Adipose tissue (tissue), 3 donors: ENCODE measurements around the gene FRMPD4. TPM values are rescaled to one million over a fixed set of nuclear protein-coding genes. Genes with fewer than 3 reads are reported as not detected.

ENCODE experiments used
- H3K27ac ChIP-seq: one replicate; pipeline ENCODE4 v1.5.1; 2013; ENCODE audit warnings: low read depth, low read length
- WGBS, 3 donors: extraction: QIAGEN DNeasy Blood & Tissue Kit; methylation state at CpG; one replicate each; pipeline ENCODE4 v1.1.7; 2013; 5-methylcytosine and 5-hydroxymethylcytosine counted together
- polyA plus RNA-seq, 3 donors: library from polyadenylated mRNA; stranded (reverse); fragments of 200-250 nt; gene quantifications; one replicate each; pipeline ENCODE4 v1.2.3, GENCODE V29; 2013
- donor health status: healthy with polysubstance abuse.
- donor health status: Bipolar disorder and iron deficiency.
- donor health status: healthy.

FRMPD4 gene
- polyA plus RNA-seq, 3 donors: 0.01 to 0.03 TPM; not detected in 1

- no peak overlapping the region for H3K27ac ChIP-seq
- 77 to 86% (median 79%) methylated on average over 2 of the region's 2 CpGs for WGBS, 3 donors
These were observed 58.8 kb downstream of the FRMPD4 start for GRCh38 chrX:12197030-12197429.

- WGBS, 3 donors: 56 to 74% (median 65%) methylated on average over 1 of the region's 1 CpG
- H3K27ac ChIP-seq: no peak overlapping the region
These were observed 68.1 kb downstream of the FRMPD4 start for GRCh38 chrX:12206413-12206812.

- 50 to 70% (median 62%) methylated on average over 4 of the region's 4 CpGs for WGBS, 3 donors
- H3K27ac ChIP-seq: no peak overlapping the region
These were observed 72.0 kb downstream of the FRMPD4 start for GRCh38 chrX:12210196-12210815.

- 52 to 62% (median 60%) methylated on average over 3 of the region's 3 CpGs for WGBS, 3 donors
- H3K27ac ChIP-seq: no peak overlapping the region
These were observed 72.7 kb downstream of the FRMPD4 start for GRCh38 chrX:12210971-12211370.

GRCh38 chrX:12223650-12224049 lies 85.4 kb downstream of the FRMPD4 start:
- WGBS, 3 donors: 74 to 92% (median 84%) methylated on average over 4 of the region's 4 CpGs
- no peak overlapping the region for H3K27ac ChIP-seq

- no peak overlapping the region for H3K27ac ChIP-seq
- 49 to 63% (median 53%) methylated on average over 1 of the region's 1 CpG for WGBS, 3 donors
These were observed 86.8 kb downstream of the FRMPD4 start for GRCh38 chrX:12225107-12225506.

GRCh38 chrX:12227412-12228041 lies 89.3 kb downstream of the FRMPD4 start:
- WGBS, 3 donors: 45 to 65% (median 54%) methylated on average over 2 of the region's 2 CpGs
- no peak overlapping the region for H3K27ac ChIP-seq

GRCh38 chrX:12228862-12229261 lies 90.6 kb downstream of the FRMPD4 start:
- WGBS, 3 donors: 23 to 53% (median 51%) methylated on average over 4 of the region's 4 CpGs
- H3K27ac ChIP-seq: no peak overlapping the region

- no peak overlapping the region for H3K27ac ChIP-seq
- WGBS, 3 donors: 87 to 93% (median 90%) methylated on average over 2 of the region's 2 CpGs
These were observed 91.7 kb downstream of the FRMPD4 start for GRCh38 chrX:12229986-12230385.

GRCh38 chrX:12234534-12235329 lies 96.5 kb downstream of the FRMPD4 start:
- no peak overlapping the region for H3K27ac ChIP-seq
- WGBS, 3 donors: 54 to 85% (median 75%) methylated on average over 5 of the region's 5 CpGs

- H3K27ac ChIP-seq: no peak overlapping the region
- 57 to 78% (median 60%) methylated on average over 2 of the region's 2 CpGs for WGBS, 3 donors
These were observed 97.9 kb downstream of the FRMPD4 start for GRCh38 chrX:12236156-12236555.

GRCh38 chrX:12237131-12237530 lies 98.9 kb downstream of the FRMPD4 start:
- no peak overlapping the region for H3K27ac ChIP-seq

GRCh38 chrX:12237771-12238170 lies 99.5 kb downstream of the FRMPD4 start:
- 77 to 94% (median 83%) methylated on average over 2 of the region's 2 CpGs for WGBS, 3 donors
- no peak overlapping the region for H3K27ac ChIP-seq

GRCh38 chrX:12239356-12240082 lies 101.2 kb downstream of the FRMPD4 start:
- WGBS, 3 donors: 67 to 81% (median 70%) methylated on average over 5 of the region's 5 CpGs
- no peak overlapping the region for H3K27ac ChIP-seq

- WGBS, 3 donors: 81 to 88% (median 88%) methylated on average over 1 of the region's 1 CpG
- H3K27ac ChIP-seq: no peak overlapping the region
These were observed 102.2 kb downstream of the FRMPD4 start for GRCh38 chrX:12240491-12240890.

- H3K27ac ChIP-seq: no peak overlapping the region
- 68 to 97% (median 81%) methylated on average over 2 of the region's 2 CpGs for WGBS, 3 donors
These were observed 102.8 kb downstream of the FRMPD4 start for GRCh38 chrX:12241026-12241425.

GRCh38 chrX:12245650-12246645 lies 107.7 kb downstream of the FRMPD4 start:
- 63 to 76% (median 68%) methylated on average over 5 of the region's 5 CpGs for WGBS, 3 donors
- H3K27ac ChIP-seq: no peak overlapping the region

- H3K27ac ChIP-seq: no peak overlapping the region
- WGBS, 3 donors: 82 to 98% (median 88%) methylated on average over 1 of the region's 1 CpG
These were observed 111.7 kb downstream of the FRMPD4 start for GRCh38 chrX:12249997-12250396.
